Activated CD4-positive, CD25-positive, alpha-beta regulatory T cell (primary cell): ENCODE data around the gene SH3BP4.

Source experiments
- DNase-seq, 4 experiments: peaks; one replicate each; lab custom pipeline; 2025; lab: John Stamatoyannopoulos, UW

The SH3BP4 gene

GRCh38 chr2:234947556-234947955, 4.3 kb upstream of the SH3BP4 start:
- DNase-seq, result no peak

GRCh38 chr2:234949762-234950434, 1.9 kb upstream of the SH3BP4 start:
- no peak for DNase-seq

- no peak for DNase-seq
These were observed 1.4 kb upstream of the SH3BP4 start for GRCh38 chr2:234950435-234950729.

- DNase-seq, result no peak
These were observed 820 bp upstream of the SH3BP4 start for GRCh38 chr2:234950730-234951663.

GRCh38 chr2:234952270-234953115, 676 bp downstream of the SH3BP4 start:
- DNase-seq, result no peak

- no peak for DNase-seq
These were observed 1.6 kb downstream of the SH3BP4 start for GRCh38 chr2:234953116-234954031.

- no peak for DNase-seq
These were observed 2.8 kb downstream of the SH3BP4 start for GRCh38 chr2:234954551-234954992.

GRCh38 chr2:234955091-234955591, 3.3 kb downstream of the SH3BP4 start:
- no peak for DNase-seq

GRCh38 chr2:234955971-234956509, 4.2 kb downstream of the SH3BP4 start:
- no peak for DNase-seq

GRCh38 chr2:234957834-234958135, 6.0 kb downstream of the SH3BP4 start:
- DNase-seq, result no peak

- DNase-seq, result no peak
These were observed 6.5 kb downstream of the SH3BP4 start for GRCh38 chr2:234958311-234958710.

GRCh38 chr2:234958746-234959395, 7.1 kb downstream of the SH3BP4 start:
- DNase-seq, result no peak

- DNase-seq, result no peak
These were observed 8.6 kb downstream of the SH3BP4 start for GRCh38 chr2:234960175-234961088.

- DNase-seq, result no peak
These were observed 10.0 kb downstream of the SH3BP4 start for GRCh38 chr2:234961784-234962183.

GRCh38 chr2:234963773-234964615, 12.2 kb downstream of the SH3BP4 start:
- DNase-seq, result no peak

- no peak for DNase-seq
These were observed 13.0 kb downstream of the SH3BP4 start for GRCh38 chr2:234964631-234965461.

GRCh38 chr2:234966340-234966739, 14.5 kb downstream of the SH3BP4 start:
- no peak for DNase-seq
